Measurements from ENCODE around the gene CA10.

CA10 gene

DNA sequence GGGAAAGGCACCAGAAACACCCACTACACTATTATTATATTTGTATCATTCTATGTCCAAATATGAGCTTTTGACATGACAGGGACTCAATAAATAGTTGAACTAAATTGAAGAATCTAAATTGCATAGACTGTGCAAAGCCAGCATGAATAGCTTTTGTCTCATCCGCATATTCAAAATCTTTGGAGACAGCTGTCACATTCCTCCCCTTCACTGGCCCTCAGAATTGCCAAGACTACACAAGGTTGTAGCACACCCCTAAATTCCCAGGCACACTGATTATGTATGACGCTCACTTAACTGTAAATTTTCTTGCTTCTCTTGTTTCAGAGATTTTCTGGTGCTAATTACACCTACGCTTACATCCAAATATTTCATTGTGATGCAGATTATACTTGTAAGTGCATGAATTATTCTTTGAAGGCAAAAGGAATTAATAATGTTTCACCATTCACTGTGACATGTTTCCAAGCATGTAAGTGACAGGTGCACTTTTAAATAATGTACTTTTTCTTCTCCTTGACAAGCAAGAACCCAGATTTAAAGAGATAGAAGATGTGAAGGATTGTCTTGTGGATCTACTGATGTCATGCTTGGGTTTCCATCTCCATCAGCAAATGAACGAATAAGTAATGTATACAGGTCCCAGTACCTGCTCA lies 47.5 kb downstream of the CA10 start:
- no peak overlapping the region for H3K4me3 ChIP-seq (ENCODE audit: low read length, poor library complexity, severe bottlenecking)
- no peaks in the 10 kb centered on the region for H4K20me1 ChIP-seq (ENCODE audit: insufficient read depth, low read length, poor library complexity, severe bottlenecking)
- no peak overlapping the region for H2AFZ ChIP-seq (ENCODE audit: low read length)
- H3F3A ChIP-seq (ENCODE audit: low read depth) = no peaks in the 10 kb centered on the region
- H3K9me2 ChIP-seq (replicated peaks; ENCODE audit: low read depth, low read length) = no peaks in the 10 kb centered on the region
- no peak overlapping the region for H3K9ac ChIP-seq (ENCODE audit: low read depth, low read length, poor library complexity, severe bottlenecking)
- no peaks in the 10 kb centered on the region for H3K79me2 ChIP-seq (ENCODE audit: insufficient read depth, low read length)
- no peak overlapping the region for H3K4me2 ChIP-seq (ENCODE audit: low read depth, low read length, poor library complexity, severe bottlenecking)
- TF ChIP-seq, protein P1, sequence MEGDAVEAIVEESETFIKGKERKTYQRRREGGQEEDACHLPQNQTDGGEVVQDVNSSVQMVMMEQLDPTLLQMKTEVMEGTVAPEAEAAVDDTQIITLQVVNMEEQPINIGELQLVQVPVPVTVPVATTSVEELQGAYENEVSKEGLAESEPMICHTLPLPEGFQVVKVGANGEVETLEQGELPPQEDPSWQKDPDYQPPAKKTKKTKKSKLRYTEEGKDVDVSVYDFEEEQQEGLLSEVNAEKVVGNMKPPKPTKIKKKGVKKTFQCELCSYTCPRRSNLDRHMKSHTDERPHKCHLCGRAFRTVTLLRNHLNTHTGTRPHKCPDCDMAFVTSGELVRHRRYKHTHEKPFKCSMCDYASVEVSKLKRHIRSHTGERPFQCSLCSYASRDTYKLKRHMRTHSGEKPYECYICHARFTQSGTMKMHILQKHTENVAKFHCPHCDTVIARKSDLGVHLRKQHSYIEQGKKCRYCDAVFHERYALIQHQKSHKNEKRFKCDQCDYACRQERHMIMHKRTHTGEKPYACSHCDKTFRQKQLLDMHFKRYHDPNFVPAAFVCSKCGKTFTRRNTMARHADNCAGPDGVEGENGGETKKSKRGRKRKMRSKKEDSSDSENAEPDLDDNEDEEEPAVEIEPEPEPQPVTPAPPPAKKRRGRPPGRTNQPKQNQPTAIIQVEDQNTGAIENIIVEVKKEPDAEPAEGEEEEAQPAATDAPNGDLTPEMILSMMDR (conservative IDR thresholded peaks at IDR 0.05; ENCODE audit: low read length) = no peak
- no peak for TF ChIP-seq EZH2phosphoT487 (IDR thresholded peaks at IDR 0.05; ENCODE audit: borderline replicate concordance)
- H3K27me3 ChIP-seq (ENCODE audit: insufficient read depth, low read length, poor library complexity, severe bottlenecking) = no peaks in the 10 kb centered on the region
- H3K4me1 ChIP-seq (ENCODE audit: insufficient read depth, low read length, poor library complexity, severe bottlenecking) = no peaks in the 10 kb centered on the region
- H3K36me3 ChIP-seq (ENCODE audit: insufficient read depth, low read length) = no peaks in the 10 kb centered on the region
- H3K9me3 ChIP-seq (ENCODE audit: insufficient read depth, low read depth, low read length) = no peaks in the 10 kb centered on the region; the same call in 1 of the 2 replicates

DNA sequence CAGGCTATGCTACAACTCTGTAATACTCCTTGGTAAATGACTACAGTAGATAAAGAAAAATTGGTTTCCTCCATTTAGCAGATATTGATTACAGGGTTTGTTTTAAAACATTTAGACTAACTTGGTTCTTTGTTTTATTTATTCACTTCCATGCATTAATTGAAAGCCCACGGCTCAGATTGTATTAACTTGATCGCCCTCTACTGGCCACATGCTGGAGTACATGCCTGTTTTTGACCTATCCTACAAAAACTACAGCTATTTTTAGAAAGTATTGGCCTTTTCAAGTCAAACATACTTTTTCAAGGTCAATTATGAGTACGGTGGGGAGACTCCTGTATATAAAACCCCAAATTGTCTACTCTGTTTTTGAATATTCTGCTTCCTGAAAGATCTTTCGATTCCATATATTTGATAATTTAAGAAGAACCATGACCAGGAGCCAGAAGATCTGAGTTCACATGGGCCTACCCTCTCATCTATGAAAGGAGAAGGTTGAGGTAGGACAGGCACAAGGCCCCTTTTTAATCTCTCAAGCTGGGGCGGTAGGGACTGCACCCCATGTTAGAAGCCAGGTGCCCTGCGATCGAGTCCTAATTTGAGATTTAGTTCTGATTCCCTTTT lies 51.8 kb downstream of the CA10 start:
- no peaks in the 10 kb centered on the region for H3K27me3 ChIP-seq (ENCODE audit: insufficient read depth, low read length, poor library complexity, severe bottlenecking)
- H2AFZ ChIP-seq (ENCODE audit: low read length) = no peak overlapping the region
- no peaks in the 10 kb centered on the region for H4K20me1 ChIP-seq (ENCODE audit: insufficient read depth, low read length, poor library complexity, severe bottlenecking)
- no peaks in the 10 kb centered on the region for H3K4me1 ChIP-seq (ENCODE audit: insufficient read depth, low read length, poor library complexity, severe bottlenecking)
- H3K79me2 ChIP-seq (ENCODE audit: insufficient read depth, low read length) = no peaks in the 10 kb centered on the region
- no peak overlapping the region for H3K4me3 ChIP-seq (ENCODE audit: low read length, poor library complexity, severe bottlenecking)
- no peaks in the 10 kb centered on the region for H3F3A ChIP-seq (ENCODE audit: low read depth)
- no peak overlapping the region for H3K4me2 ChIP-seq (ENCODE audit: low read depth, low read length, poor library complexity, severe bottlenecking)
- no peak overlapping the region for H3K9ac ChIP-seq (ENCODE audit: low read depth, low read length, poor library complexity, severe bottlenecking)
- TF ChIP-seq, protein P1 (conservative IDR thresholded peaks at IDR 0.05; ENCODE audit: low read length) = peak; percentile 97
- no peak for TF ChIP-seq EZH2phosphoT487 (IDR thresholded peaks at IDR 0.05; ENCODE audit: borderline replicate concordance)
- no peaks in the 10 kb centered on the region for H3K9me3 ChIP-seq (ENCODE audit: insufficient read depth, low read depth, low read length)
- no peaks in the 10 kb centered on the region for H3K9me2 ChIP-seq (replicated peaks; ENCODE audit: low read depth, low read length)
- H3K36me3 ChIP-seq (ENCODE audit: insufficient read depth, low read length) = no peaks in the 10 kb centered on the region

DNA sequence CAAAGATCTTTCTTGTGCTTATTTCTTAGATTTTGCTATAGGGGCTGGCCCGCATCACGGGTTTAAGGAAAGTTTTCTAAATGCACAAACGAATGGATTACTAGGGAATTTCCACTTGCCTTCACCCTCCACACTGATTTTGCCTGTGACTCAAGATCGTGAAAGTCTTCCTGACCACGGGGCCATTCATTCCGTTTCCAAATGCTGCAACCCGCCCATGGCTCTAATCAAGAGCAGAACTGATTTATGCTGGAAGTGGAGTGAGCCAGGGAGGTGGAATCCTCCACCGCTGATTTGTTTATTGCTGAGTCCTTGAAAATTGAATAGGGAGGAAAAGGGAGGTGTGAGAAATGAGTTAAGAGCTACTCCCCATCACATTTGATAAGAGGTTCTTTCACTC lies 52.4 kb downstream of the CA10 start:
- no peak overlapping the region for H3K4me3 ChIP-seq (ENCODE audit: low read length, poor library complexity, severe bottlenecking)
- TF ChIP-seq, protein P1 (conservative IDR thresholded peaks at IDR 0.05; ENCODE audit: low read length) = no peak
- TF ChIP-seq EZH2phosphoT487 (IDR thresholded peaks at IDR 0.05; ENCODE audit: borderline replicate concordance) = no peak
- no peaks in the 10 kb centered on the region for H4K20me1 ChIP-seq (ENCODE audit: insufficient read depth, low read length, poor library complexity, severe bottlenecking)

More for the DNA sequence above, 52.4 kb downstream of the CA10 start:
- Histone ChIP-seq H3K36me3 (ENCODE audit: insufficient read depth, low read length) (no peaks in the 10 kb centered on the region), H3K9me2 (replicated peaks; ENCODE audit: low read depth, low read length) (no peaks in the 10 kb centered on the region), H3K27me3 (ENCODE audit: insufficient read depth, low read length, poor library complexity, severe bottlenecking) (no peaks in the 10 kb centered on the region), H3K79me2 (ENCODE audit: insufficient read depth, low read length) (no peaks in the 10 kb centered on the region), H3K4me2 (ENCODE audit: low read depth, low read length, poor library complexity, severe bottlenecking) (no peak overlapping the region), H2AFZ (ENCODE audit: low read length) (no peak overlapping the region), H3F3A (ENCODE audit: low read depth) (no peaks in the 10 kb centered on the region), H3K9me3 (ENCODE audit: insufficient read depth, low read depth, low read length) (no peaks in the 10 kb centered on the region), H3K9ac (ENCODE audit: low read depth, low read length, poor library complexity, severe bottlenecking) (no peak overlapping the region), H3K4me1 (ENCODE audit: insufficient read depth, low read length, poor library complexity, severe bottlenecking) (no peaks in the 10 kb centered on the region)
